HG03342 (cell line): Measurements from ENCODE around the gene FBXO21.
"Not testable (repeated sequence)": the region's sequence is repeated elsewhere in the genome, so short reads cannot be mapped to it uniquely, and the experiment has no call there.

Experiments used
- ATAC-seq: cut with Tn5 transposase; IDR thresholded peaks from one replicate; pipeline ENCODE4 v1.9.1; 2021; ENCODE audit warnings: mild to moderate bottlenecking, moderate library complexity; ENCODE audit not compliant: unreplicated experiment

The FBXO21 gene

GRCh38 chr12:117202033-117202432, 11.8 kb upstream of the FBXO21 start:
- no peak for ATAC-seq

GRCh38 chr12:117199956-117200744, 9.9 kb upstream of the FBXO21 start:
- ATAC-seq: not testable (repeated sequence)

- ATAC-seq: not testable (repeated sequence)
Observed at GRCh38 chr12:117196334-117196733, 6.1 kb upstream of the FBXO21 start.

GRCh38 chr12:117195027-117195426, 4.8 kb upstream of the FBXO21 start:
- ATAC-seq: not testable (repeated sequence)

- no peak for ATAC-seq
Observed at GRCh38 chr12:117193903-117194302, 3.6 kb upstream of the FBXO21 start.

GRCh38 chr12:117192581-117192980, 2.3 kb upstream of the FBXO21 start:
- not testable (repeated sequence) for ATAC-seq

DNA sequence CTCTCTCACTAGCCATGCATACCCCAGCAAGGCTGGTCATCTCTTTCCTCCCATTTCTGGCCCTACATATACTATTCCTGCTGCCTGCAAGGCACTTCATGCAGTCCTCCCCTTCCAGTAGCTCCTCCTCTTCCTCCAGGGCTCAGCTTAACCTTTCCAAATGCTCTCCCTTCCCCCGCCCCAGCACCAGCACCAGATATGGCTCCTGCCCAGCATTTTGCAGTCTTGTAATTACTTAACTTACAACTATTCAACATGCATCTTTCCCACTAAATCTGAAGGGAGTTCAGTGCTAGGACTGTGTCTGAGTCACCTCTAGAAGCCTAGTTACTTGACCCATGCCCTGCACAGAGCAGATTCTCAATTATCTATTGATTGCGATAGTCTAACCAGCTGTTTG, 1.8 kb upstream of the FBXO21 start:
- no peak for ATAC-seq

DNA sequence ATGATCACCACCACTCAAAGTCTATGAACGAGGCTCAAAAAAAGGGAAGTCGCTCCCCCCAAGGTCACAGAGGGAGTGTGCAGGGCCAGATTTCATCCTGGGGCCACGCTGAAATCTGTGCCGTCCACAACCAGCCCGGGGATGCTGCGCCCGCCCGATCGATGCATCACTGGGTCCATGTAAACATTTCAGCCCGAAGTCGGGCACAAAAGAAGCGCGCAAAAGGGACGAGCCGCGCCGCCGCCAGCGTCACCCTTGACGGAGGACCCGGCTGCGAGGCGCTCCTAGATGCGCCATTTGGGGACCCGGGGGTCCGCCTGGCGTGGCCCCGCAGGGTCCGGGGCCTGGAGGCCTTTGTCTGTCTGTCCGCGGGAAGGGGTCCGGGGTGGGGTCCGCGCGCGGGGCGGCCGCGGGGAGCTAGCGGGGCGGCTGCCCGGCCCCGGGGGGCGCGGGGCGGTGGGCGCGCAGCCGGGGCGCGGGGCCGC, 503 bp downstream of the FBXO21 start:
- peak; percentile 40 for ATAC-seq

DNA sequence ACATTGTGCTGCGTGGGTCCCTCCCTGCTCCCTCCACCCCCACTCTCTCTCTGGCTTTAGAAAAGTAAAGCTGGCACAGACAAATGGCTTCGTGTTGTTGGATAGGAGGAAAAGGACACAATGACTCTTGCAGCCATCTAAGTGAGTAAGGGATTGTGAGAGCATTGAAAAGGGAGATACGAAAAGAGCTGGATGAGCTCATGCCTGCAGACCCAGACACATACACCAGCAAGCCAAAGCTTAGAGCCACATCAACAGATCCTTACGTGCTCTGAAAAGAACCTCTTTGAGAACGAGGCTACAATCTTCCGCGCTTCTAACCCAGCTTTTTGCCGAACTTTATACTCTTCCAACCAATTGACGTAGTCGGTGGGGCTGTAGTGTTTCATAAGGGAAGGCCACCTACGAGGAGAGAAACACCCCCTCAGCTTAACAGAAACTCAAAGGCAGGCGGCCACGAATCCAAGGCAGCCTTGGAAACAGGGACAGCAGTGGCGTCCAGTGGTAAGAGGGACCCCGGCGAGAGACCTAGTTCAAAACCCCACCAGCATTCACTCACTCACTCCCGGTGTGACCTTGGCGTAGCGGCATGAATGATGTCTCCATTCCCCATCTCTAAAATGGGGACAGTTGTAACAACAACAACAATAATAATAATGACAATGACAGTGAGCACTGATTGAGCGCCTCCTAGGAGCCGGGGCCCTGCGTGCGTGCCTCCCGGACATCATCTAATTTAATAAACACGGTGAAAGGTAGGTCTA, 1.1 kb downstream of the FBXO21 start:
- ATAC-seq: no peak

- no peak for ATAC-seq
Observed at GRCh38 chr12:117188121-117188665, 2.1 kb downstream of the FBXO21 start.

- no peak for ATAC-seq
Observed at GRCh38 chr12:117187421-117187820, 2.8 kb downstream of the FBXO21 start.

- no peak for ATAC-seq
Observed at GRCh38 chr12:117182866-117183265, 7.4 kb downstream of the FBXO21 start.

DNA sequence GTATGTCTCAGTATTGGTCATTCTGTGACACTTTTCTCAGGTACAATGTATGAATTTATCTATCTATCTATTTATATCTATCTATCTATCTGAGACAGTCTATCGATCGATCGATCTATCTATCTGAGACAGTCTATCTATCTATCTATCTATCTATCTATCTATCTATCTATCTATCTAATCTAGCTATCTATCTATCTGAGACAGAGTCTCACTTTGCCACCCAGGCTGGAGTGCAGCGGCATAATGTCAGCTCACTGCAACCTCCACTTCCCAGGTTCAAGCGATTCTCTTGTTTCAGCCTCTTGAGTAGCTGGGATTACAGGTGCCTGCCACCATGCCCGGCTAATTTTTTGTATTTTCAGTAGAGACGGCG, 8.8 kb downstream of the FBXO21 start:
- not testable (repeated sequence) for ATAC-seq

GRCh38 chr12:117180758-117181467, 9.4 kb downstream of the FBXO21 start:
- ATAC-seq: no peak

DNA sequence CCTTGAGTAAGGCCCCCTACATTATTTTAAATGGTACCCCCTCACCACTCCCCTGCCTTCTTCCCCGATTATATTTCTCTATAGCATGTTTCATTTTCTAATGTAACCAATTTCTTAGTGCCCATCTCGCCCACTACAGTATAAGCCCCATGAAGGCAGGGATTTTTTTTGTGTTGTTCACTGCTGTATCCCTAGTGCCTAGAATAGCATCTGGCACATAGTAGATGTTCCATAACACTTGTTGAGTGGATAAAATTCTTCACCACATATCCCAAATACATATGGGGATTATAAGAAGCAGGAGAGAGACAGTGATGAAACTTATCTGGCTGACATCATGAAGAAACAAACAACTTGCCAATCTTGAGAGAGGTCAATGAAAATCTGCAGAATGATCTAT, 11.5 kb downstream of the FBXO21 start:
- no peak for ATAC-seq

GRCh38 chr12:117178301-117178700, 12.0 kb downstream of the FBXO21 start:
- ATAC-seq: no peak

DNA sequence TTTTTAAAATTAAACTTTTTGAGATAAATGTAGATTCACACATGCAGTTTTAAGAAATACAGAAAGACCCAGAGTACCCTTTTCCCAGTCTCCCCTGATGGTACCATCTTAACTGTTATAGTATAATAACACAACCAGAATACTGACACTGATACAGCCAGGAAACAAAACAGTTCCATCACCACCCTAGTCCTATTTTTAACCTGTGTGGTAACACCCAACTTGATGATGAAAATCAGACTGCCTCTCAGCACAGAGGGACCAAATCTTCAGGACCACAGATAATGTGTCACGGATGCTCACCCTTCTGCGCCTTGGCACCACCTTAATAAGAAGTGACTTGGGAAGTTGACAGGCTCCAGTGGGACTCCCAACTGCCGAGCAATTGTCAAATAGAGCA, 18.1 kb downstream of the FBXO21 start:
- no peak for ATAC-seq

DNA sequence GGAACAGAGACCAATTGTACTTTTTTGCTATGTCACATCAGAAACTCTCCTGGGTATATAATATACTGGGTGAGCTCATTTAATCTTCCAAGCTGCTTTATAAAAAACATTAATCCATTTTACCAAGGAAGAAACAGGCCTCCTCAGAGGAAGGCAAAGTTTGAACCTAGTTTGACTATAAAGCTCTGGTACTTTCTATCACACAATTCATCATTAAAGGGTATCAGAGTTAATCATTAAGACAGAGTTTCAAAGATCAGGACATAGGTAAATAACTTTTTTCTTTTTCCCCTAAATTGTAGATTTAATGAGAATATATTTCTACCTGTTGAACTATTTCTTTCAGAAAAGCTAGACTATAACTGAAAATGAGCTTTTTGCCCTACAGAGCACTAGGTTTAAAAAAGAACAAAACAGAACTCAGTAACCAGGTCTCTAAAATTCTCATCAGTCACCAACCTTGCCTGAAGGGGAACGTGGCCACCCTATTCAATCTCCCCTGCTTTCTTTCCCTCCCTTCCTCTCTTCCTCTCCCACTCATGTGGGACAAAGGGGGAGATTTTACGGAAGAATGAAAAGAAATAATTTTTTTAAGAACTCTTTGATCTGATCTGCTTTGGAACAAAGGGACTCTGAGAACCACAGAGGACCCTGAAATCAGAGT, 18.6 kb downstream of the FBXO21 start:
- no peak for ATAC-seq

DNA sequence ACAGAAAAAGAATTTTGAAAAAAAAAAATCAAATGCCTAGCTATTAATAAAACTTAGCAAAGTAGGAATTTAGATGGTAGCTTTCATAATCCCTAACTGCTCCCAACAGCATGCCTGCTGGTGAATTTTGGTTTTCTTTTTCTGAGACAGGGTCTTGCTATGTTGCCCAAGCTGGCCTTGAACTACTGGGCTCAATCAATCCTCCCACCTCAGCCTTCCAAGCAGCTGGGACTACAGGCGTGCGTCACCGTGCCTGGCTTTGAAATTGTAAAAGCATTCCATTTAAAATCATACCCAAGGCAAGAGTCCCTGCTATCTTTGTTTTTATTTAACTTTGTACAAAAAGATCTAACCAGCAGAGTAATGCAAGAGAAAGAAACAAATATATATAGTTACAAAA, 20.7 kb downstream of the FBXO21 start:
- no peak for ATAC-seq

DNA sequence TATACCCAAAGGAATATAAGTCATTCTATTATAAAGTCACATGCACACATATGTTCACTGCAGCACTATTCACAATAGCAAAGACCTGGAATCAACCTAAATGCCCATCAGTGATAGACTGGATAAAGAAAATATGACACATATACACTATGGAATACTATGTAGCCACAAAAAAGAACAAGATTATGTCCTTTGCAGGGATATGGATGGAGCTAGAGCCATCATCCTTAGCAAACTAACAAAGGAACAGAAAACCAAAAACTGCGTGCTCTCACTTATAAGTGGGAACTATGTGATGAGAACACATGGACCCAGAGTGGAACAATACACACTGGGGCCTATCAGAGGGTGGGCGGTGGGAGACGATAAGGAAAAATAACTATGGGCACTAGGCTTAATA, 21.3 kb downstream of the FBXO21 start:
- ATAC-seq: no peak

DNA sequence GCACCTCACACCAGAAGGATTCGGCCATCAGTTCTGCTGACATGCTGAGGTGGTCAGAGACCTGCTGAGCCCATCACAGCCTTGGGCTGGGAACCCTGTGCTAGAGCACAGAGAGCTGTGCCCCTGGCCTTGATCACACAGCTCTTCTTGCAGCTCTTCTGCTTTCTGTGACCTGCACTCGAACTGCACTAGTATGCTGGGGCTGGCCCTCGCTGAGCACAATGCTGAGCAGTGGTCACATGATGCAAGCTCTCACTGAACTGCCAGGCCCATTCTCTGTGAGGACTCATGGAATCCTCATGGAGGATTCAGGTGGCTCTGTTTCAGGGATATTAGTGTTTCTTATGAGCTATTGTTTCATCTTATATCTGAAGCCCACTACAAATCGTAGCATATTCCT, 22.5 kb downstream of the FBXO21 start:
- ATAC-seq: no peak
